GM10266 (cell line): ENCODE data around the gene RANBP3.

Experiments used
- DNase-seq: peaks from one replicate; pipeline ENCODE4 v3.0.0; 2012; ENCODE audit errors: extremely low spot score
- TF ChIP-seq, protein P1 (sequence below): IDR thresholded peaks from 2 replicates; pipeline ENCODE4 v1.5.1; 2012; ENCODE audit warnings: mild to moderate bottlenecking, low read depth; ENCODE audit not compliant: control insufficient read depth, insufficient read depth; ENCODE audit errors: missing control alignments

Gene RANBP3

GRCh38 chr19:5996102-5996501, 18.2 kb upstream of the RANBP3 start:
- no peak for DNase-seq
- TF ChIP-seq, protein P1, sequence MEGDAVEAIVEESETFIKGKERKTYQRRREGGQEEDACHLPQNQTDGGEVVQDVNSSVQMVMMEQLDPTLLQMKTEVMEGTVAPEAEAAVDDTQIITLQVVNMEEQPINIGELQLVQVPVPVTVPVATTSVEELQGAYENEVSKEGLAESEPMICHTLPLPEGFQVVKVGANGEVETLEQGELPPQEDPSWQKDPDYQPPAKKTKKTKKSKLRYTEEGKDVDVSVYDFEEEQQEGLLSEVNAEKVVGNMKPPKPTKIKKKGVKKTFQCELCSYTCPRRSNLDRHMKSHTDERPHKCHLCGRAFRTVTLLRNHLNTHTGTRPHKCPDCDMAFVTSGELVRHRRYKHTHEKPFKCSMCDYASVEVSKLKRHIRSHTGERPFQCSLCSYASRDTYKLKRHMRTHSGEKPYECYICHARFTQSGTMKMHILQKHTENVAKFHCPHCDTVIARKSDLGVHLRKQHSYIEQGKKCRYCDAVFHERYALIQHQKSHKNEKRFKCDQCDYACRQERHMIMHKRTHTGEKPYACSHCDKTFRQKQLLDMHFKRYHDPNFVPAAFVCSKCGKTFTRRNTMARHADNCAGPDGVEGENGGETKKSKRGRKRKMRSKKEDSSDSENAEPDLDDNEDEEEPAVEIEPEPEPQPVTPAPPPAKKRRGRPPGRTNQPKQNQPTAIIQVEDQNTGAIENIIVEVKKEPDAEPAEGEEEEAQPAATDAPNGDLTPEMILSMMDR: no peak

DNA sequence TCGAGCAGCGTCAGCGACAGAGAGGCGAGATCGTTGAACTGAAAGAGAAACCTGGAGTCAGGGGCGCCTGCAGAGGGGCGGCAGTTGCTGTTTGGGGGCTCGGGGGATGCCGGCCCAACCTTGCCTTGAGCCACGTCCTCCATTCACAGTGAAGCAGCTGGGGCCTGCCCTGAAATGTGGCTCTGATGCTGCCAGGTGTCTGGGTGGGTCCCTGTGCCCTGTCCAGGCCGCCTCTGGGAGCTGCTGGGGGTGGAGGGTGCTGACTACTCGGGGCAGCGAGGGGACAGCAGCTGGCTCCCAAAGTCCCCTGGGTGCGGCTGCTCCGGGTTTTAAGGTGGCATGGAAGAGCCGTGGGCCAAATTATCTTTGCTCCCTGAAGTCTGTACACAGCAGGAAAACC, 17.7 kb upstream of the RANBP3 start:
- TF ChIP-seq, protein P1: no peak
- no peak for DNase-seq

- TF ChIP-seq, protein P1: no peak
- no peak for DNase-seq
Observed at GRCh38 chr19:5994405-5995165, 16.6 kb upstream of the RANBP3 start.

DNA sequence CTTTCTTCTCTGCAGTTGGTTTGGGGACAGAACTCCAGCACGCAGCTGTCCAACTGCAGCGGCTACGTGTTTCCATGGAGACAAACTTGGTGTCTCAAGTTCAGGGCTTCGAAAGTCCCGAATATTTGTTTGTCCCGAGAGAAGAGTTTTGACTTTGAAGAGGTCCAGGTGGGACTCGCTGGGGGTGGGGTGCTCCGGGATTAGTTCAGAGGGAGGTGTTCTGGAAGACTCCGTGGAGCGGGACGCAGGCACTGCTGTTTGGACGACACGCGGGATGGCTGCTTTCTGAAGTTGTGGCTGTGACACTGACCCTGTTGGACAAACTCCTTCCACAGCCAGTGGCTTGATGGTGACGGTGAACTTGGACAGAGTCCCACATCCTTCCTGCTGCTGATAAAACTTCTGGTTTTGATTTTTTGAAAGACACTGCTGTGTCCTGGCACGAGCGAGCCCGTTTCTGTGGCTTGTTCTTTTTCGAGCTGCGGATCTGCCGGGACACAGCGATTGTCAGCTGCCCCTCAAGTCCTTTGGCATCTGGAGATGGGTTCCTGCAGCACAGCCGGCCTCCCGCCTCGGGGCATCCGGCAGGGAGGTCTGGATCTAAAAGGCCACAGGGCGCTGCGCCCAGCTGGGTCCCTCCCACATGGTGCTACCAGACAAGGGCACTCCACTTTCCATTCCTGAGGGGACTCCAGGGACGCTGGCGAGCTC, 15.9 kb upstream of the RANBP3 start:
- DNase-seq: no peak
- TF ChIP-seq, protein P1: no peak

DNA sequence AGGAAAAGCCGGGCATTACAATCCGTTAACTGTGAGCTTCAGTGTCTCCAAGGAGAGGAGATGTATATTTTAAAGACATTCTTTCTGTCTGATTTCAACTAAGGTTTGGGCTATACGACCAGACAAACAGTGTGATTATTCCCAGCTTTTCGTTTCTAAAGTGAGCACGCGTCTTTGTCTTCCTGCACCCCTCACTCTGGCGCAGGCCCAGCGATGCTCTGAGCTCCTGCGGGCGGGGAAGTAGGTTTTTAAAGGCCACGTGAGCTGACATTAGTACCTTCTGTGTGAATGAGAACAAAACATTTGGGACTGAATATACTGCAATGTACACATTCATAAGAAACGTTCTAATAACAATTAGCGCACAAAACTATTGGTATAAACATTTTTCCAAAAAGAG, 15.3 kb upstream of the RANBP3 start:
- DNase-seq: no peak
- TF ChIP-seq, protein P1: no peak

DNA sequence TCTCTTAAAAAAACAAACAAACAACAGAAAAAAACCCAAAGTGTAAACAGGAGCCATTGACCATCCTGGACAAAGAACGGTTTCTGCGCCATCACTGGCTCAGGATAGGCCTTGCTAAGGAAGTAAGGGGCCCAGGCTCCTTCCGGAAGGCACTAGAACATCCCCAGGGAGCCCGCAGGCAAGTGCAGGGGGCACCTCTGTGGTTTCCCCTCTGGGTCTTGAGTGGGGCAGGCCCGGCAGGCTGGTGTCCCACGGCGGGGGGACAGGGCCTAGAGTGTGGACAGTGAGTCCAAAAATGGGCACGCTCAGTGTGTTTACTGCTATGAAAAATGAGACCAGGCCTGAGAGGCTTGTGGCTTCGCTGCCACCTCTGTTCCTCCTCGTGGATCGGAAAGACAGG, 14.8 kb upstream of the RANBP3 start:
- no peak for DNase-seq
- TF ChIP-seq, protein P1: no peak

- DNase-seq: no peak
- TF ChIP-seq, protein P1: no peak
Observed at GRCh38 chr19:5991244-5991838, 13.4 kb upstream of the RANBP3 start.
